ENCODE results near the gene CKAP5. TPM values are rescaled to one million over a fixed set of nuclear protein-coding genes. Genes with fewer than 3 reads are reported as not detected.

CKAP5 gene
- total RNA-seq, 1 donor from 2014 or later = 169 TPM

DNA sequence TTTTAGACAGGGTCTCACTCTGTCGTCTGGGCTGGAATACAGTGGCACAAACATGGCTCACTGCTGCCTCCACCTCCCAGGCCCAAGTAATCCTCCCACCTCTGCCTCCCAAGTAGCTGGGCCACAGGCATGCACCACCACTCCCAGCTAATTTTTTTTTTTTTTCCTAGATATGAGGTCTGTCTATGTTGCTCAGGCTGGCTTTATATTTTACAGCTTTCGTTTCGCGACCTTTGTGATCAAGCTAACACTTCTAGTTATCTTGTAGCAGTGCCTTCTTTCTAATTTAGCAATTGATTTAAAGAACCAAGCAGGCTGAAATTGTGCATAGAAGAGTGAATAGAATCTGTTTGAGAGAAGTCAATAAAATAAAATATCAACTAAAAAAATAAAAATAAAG, 11.3 kb downstream of the CKAP5 start:
- H3K27me3 Mint-ChIP-seq = no peaks in the 10 kb centered on the region
- H3K27ac Mint-ChIP-seq = no peak overlapping the region
- TF ChIP-seq, protein P1, sequence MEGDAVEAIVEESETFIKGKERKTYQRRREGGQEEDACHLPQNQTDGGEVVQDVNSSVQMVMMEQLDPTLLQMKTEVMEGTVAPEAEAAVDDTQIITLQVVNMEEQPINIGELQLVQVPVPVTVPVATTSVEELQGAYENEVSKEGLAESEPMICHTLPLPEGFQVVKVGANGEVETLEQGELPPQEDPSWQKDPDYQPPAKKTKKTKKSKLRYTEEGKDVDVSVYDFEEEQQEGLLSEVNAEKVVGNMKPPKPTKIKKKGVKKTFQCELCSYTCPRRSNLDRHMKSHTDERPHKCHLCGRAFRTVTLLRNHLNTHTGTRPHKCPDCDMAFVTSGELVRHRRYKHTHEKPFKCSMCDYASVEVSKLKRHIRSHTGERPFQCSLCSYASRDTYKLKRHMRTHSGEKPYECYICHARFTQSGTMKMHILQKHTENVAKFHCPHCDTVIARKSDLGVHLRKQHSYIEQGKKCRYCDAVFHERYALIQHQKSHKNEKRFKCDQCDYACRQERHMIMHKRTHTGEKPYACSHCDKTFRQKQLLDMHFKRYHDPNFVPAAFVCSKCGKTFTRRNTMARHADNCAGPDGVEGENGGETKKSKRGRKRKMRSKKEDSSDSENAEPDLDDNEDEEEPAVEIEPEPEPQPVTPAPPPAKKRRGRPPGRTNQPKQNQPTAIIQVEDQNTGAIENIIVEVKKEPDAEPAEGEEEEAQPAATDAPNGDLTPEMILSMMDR (conservative IDR thresholded peaks at IDR 0.05) = no peak
- H3K9me3 Mint-ChIP-seq = no peaks in the 10 kb centered on the region
- peaks cover 29% of the 10 kb centered on the region for H3K4me1 Mint-ChIP-seq (ENCODE audit: unreplicated experiment)
- no peak for DNase-seq (ENCODE audit: extremely low spot score, unreplicated experiment)
- no peak overlapping the region for H3K4me3 Mint-ChIP-seq
- H3K36me3 Mint-ChIP-seq = peaks cover 4% of the 10 kb centered on the region

DNA sequence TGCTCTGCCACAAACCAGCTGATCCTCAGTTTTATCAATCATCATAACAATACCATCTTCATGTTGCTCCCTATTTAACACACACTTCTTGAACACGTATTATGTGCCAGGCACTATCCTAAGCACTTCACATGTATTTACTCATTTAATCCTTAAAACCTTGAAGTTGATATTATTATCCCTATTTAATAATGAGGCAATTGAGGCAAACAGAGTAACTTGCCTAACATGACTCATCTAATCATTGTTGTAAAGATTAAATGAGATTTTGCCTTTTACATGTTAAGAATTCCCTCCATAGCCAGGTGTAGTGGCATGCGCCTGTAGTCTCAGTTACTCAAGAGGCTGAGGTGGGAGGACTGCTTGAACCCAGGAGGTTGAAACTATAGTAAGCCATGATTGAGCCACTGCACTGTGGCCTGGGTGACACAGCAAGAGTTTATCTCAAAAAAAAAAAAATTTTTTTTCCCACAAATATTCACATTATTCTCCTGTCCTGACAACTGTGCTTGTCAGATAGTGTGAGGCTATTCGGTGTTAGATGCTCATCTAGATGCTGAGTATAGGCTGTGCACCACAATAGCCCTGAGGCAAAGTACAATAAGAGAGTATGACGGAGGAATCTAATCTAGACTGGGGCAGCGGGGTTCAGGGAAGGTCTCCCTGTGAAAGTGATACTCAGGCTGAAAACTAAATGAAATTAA, 13.4 kb downstream of the CKAP5 start:
- no peak overlapping the region for H3K27ac Mint-ChIP-seq

DNA sequence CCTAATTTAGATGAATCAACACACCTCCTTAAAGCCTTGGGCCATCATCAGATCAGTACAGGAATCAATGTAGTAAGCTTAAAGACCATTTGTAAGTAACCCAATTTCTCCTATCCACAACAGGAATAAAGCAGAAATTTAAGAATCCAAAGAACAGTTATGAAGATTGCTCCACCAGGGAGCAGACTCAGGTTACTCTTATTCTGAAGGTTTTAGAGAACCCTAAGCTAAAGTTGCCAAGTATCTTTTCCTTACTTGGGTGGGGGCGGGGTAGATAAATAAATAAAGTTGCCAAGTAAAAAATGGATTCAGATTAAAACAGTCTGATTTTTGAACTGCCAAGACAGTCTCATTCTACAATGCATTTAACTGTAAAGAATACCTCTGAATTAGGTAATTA, 18.1 kb downstream of the CKAP5 start:
- DNase-seq (ENCODE audit: extremely low spot score, unreplicated experiment) = no peak
- Mint-ChIP-seq H3K36me3 (peaks cover 4% of the 10 kb centered on the region), H3K27me3 (no peaks in the 10 kb centered on the region), H3K9me3 (no peaks in the 10 kb centered on the region), H3K4me3 (peak overlapping the region; percentile 87), H3K4me1 (ENCODE audit: unreplicated experiment) (peaks cover 41% of the 10 kb centered on the region), H3K27ac (no peak overlapping the region)
- TF ChIP-seq, protein P1 (conservative IDR thresholded peaks at IDR 0.05) = no peak

More for the DNA sequence above, 13.4 kb downstream of the CKAP5 start:
- Mint-ChIP-seq H3K4me1 (ENCODE audit: unreplicated experiment) (peaks cover 31% of the 10 kb centered on the region), H3K27me3 (no peaks in the 10 kb centered on the region), H3K36me3 (peaks cover 4% of the 10 kb centered on the region), H3K4me3 (no peak overlapping the region), H3K9me3 (no peaks in the 10 kb centered on the region)
- TF ChIP-seq, protein P1 (conservative IDR thresholded peaks at IDR 0.05) = no peak
- DNase-seq (ENCODE audit: extremely low spot score, unreplicated experiment) = no peak

DNA sequence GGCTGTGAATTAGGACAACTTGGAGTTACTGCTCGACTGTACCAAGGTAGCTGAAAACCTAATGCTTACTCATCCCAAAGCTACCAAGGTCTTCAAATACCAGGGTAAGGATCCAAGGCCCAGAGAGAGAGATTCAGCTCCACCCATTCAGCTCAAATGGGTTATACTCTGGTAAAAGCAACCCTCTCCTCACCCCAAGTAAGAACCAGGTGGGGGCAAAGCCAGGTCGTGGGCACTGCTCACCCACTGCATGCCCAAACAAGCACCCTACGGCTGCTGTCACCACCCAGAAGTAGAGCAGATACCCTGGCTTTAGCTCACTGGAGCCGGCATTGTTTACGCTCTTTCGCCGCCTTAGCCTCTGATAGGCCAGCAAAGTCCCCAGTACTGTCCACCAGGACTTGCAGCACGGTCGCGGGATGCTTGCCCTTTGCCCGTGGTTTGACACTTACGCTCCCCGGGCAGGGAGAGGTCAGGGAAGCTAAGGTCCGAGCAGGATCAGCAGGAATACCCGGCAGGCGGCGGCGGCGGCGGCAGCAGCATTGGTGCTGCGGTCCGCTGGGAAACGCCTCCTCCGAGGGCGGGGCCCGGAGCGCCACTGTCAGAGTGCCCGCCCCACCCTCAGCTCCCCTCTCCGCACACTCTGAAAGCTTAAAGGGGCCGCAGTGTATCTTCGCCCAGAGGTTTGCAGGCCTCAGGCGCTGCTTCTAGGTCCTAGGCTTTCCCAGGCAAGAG, 19.6 kb downstream of the CKAP5 start:
- Mint-ChIP-seq H3K27ac (peak overlapping the region; percentile 72), H3K4me3 (peak overlapping the region; percentile 87)
- TF ChIP-seq, protein P1 (conservative IDR thresholded peaks at IDR 0.05) = peak; percentile 32

DNA sequence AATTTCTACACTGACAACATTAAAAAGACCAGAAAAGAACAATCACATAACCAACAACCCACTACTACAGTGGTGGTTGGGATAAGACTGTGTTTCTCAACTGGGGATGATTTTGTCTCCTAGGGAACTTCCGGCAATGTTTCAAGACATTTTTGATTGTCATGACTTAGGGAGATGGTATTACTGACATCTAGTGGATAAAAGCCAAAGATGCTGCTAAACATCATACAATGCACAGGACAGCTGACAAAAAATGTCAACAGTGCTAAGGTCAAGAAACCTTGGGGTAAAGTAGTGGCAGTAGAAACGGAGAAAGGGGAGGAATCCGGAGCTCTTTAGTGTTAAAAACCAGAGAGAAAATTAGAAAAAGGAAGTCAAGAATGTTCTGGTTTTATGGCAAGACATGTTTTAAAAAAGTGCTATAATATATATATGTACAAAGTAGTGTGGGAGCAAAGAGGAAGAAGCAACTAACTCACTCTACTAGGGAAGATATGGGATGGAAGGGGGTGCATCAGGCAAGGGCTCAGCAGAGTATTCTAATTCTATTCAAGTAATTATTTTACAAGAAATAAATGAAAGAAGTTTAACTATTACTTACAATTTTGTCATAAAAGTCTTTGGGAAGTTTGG, 37.2 kb downstream of the CKAP5 start:
- Mint-ChIP-seq H3K36me3 (peaks cover 16% of the 10 kb centered on the region), H3K4me1 (ENCODE audit: unreplicated experiment) (no peaks in the 10 kb centered on the region), H3K4me3 (no peak overlapping the region), H3K27me3 (no peaks in the 10 kb centered on the region), H3K27ac (no peak overlapping the region), H3K9me3 (no peaks in the 10 kb centered on the region)
- TF ChIP-seq, protein P1 (conservative IDR thresholded peaks at IDR 0.05) = peak; percentile 56
- DNase-seq (ENCODE audit: extremely low spot score, unreplicated experiment) = no peak

More for the DNA sequence above, 19.6 kb downstream of the CKAP5 start:
- Mint-ChIP-seq H3K9me3 (no peaks in the 10 kb centered on the region), H3K4me1 (ENCODE audit: unreplicated experiment) (peaks cover 38% of the 10 kb centered on the region), H3K27me3 (no peaks in the 10 kb centered on the region), H3K36me3 (peaks cover 4% of the 10 kb centered on the region)
- DNase-seq (ENCODE audit: extremely low spot score, unreplicated experiment) = peak; percentile 81
